Measurements from ENCODE around the gene NQO2.
A peak's percentile ranks its signal among the peaks of the same experiment; 100 is the strongest.

Gene NQO2

GRCh38 chr6:3068329-3069214, 68.9 kb downstream of the NQO2 start, which contains the start of gene RIPK1:
TSS of gene RIPK1 (plus strand) at chr6:3068494. CDS start at chr6:3076824, 8,330 bp downstream.
- TF ChIP-seq Cebpa-rat (IDR thresholded peaks at IDR 0.05) = no peak
- H3K36me3 ChIP-seq = 0 out of 2 replicates have a peak, but pooled peaks cover 4% of the 10 kb centered on the region
- peaks cover 7% of the 10 kb centered on the region; the same call in 1 of the 2 replicates for H4K20me1 ChIP-seq
- peak within 1 kb of the TSS; percentile 96 for H3K9ac ChIP-seq
- H3K27ac ChIP-seq = peak within 1 kb of the TSS; percentile 99
- peak within 1 kb of the TSS; percentile 90 for H3K4me2 ChIP-seq
- peak within 1 kb of the TSS; percentile 83 for H3K4me3 ChIP-seq
- peaks cover 60% of the 10 kb centered on the region for H3K4me1 ChIP-seq
- H3K9me3 ChIP-seq = no peaks in the 10 kb centered on the region
- H3K27me3 ChIP-seq = no peaks in the 10 kb centered on the region
